Stimulated activated CD4-positive, alpha-beta T cell treated with anti-CD3 and anti-CD28 coated beads, TNF-alpha, amount 100 ng/mL, for 48 hours (primary cell): ENCODE data around the gene NDUFB3.
A peak's percentile ranks its signal among the peaks of the same experiment; 100 is the strongest.
"Not testable (repeated sequence)": the region's sequence is repeated elsewhere in the genome, so short reads cannot be mapped to it uniquely, and the experiment has no call there.

Experiments used
- DNase-seq, 3 donors: peaks; one replicate each; pipeline ENCODE4 v3.0.0-alpha.2; 2020; ENCODE audit warnings: low read depth in 3 of 3

NDUFB3 gene

GRCh38 chr2:201071479-201072200 lies at the start of gene NDUFB3, which contains the start of gene HYCC2:
Gene NDUFB3, plus strand, starts transcription at chr2:201072001. Its CDS starts 6,882 bp downstream, at chr2:201078883.
Gene HYCC2, minus strand, starts transcription at chr2:201071671. Its CDS starts 47,662 bp downstream, at chr2:201024009.
- peak; percentile 83 to 88 (median 85) for DNase-seq

GRCh38 chr2:201024518-201024917 lies 47.3 kb upstream of the NDUFB3 start:
- DNase-seq: no peak

- DNase-seq: not testable (repeated sequence)
Observed at GRCh38 chr2:201034355-201034754, 37.4 kb upstream of the NDUFB3 start.

GRCh38 chr2:201038361-201038760 lies 33.4 kb upstream of the NDUFB3 start:
- DNase-seq: not testable (repeated sequence)

- DNase-seq: no peak
Observed at GRCh38 chr2:201038855-201039254, 32.9 kb upstream of the NDUFB3 start.

- no peak for DNase-seq
Observed at GRCh38 chr2:201040867-201041628, 30.8 kb upstream of the NDUFB3 start.

GRCh38 chr2:201042451-201042850 lies 29.4 kb upstream of the NDUFB3 start:
- not testable (repeated sequence) for DNase-seq

- not testable (repeated sequence) for DNase-seq
Observed at GRCh38 chr2:201043050-201043449, 28.8 kb upstream of the NDUFB3 start.

GRCh38 chr2:201046881-201047280 lies 24.9 kb upstream of the NDUFB3 start:
- no peak for DNase-seq

GRCh38 chr2:201049455-201049854 lies 22.3 kb upstream of the NDUFB3 start:
- no peak for DNase-seq

GRCh38 chr2:201057087-201057521 lies 14.7 kb upstream of the NDUFB3 start:
- DNase-seq: no peak

GRCh38 chr2:201057715-201058248 lies 14.0 kb upstream of the NDUFB3 start:
- DNase-seq: no peak

- DNase-seq: no peak
Observed at GRCh38 chr2:201058914-201059313, 12.9 kb upstream of the NDUFB3 start.

- no peak for DNase-seq
Observed at GRCh38 chr2:201059961-201060755, 11.6 kb upstream of the NDUFB3 start.

GRCh38 chr2:201063516-201063915 lies 8.3 kb upstream of the NDUFB3 start:
- peak; percentile 15 to 57 (median 38) for DNase-seq

- no peak for DNase-seq
Observed at GRCh38 chr2:201064797-201065329, 6.9 kb upstream of the NDUFB3 start.

- no peak for DNase-seq
Observed at GRCh38 chr2:201070948-201071478, 788 bp upstream of the NDUFB3 start.

- no peak for DNase-seq
Observed at GRCh38 chr2:201072201-201072530, 365 bp downstream of the NDUFB3 start.

GRCh38 chr2:201073071-201073470 lies 1.3 kb downstream of the NDUFB3 start:
- no peak for DNase-seq

- no peak for DNase-seq
Observed at GRCh38 chr2:201074996-201075395, 3.2 kb downstream of the NDUFB3 start.

- DNase-seq: no peak
Observed at GRCh38 chr2:201084863-201085262, 13.1 kb downstream of the NDUFB3 start.
